Measurements from ENCODE around the gene CROCC2. TPM values are rescaled to one million over a fixed set of nuclear protein-coding genes. Genes with fewer than 3 reads are reported as not detected.
A peak's percentile ranks its signal among the peaks of the same experiment; 100 is the strongest.

The CROCC2 gene
- total RNA-seq, 4 donors from 2014 or later = 0.07 TPM; not detected in 3

- no peaks in the 10 kb centered on the region for H3K9me3 ChIP-seq
- no peaks in the 10 kb centered on the region for H3K36me3 ChIP-seq
- H3K4me3 ChIP-seq = no peak overlapping the region
- in situ Hi-C loops (cut with MboI; ENCODE audit: low sequenced_read_pairs in 4 of 4) (no loop called here), intact Hi-C loops (cut with DNase I; ENCODE audit: low total_unique reads) (no loop called here)
- no peak overlapping the region for H3K27ac ChIP-seq
- no peak for TF ChIP-seq CTCF (IDR thresholded peaks at IDR 0.05 in 4 of 5, conservative IDR thresholded peaks at IDR 0.05 in 1 of 5)
- no peak for TF ChIP-seq POLR2A (IDR thresholded peaks at IDR 0.05)
- H3K4me1 ChIP-seq = no peaks in the 10 kb centered on the region
- DNase-seq (no peak), ATAC-seq (no peak)
- H3K27me3 ChIP-seq = no peaks in the 10 kb centered on the region
These were observed 48.5 kb downstream of the CROCC2 start for GRCh38 chr2:240954436-240955305.

- Histone ChIP-seq H3K36me3 (no peaks in the 10 kb centered on the region), H3K27me3 (no peaks in the 10 kb centered on the region), H3K9me3 (no peaks in the 10 kb centered on the region), H3K4me3 (no peak overlapping the region), H3K4me1 (no peaks in the 10 kb centered on the region), H3K27ac (no peak overlapping the region)
- DNase-seq (peak in 1 of 2 donors; percentile 1), ATAC-seq (no peak)
- intact Hi-C loops (cut with DNase I; ENCODE audit: low total_unique reads) = no loop called here
- in situ Hi-C loops (cut with MboI; ENCODE audit: low sequenced_read_pairs in 4 of 4) = no loop called here
- no peak for TF ChIP-seq CTCF (IDR thresholded peaks at IDR 0.05 in 4 of 5, conservative IDR thresholded peaks at IDR 0.05 in 1 of 5)
- TF ChIP-seq POLR2A (IDR thresholded peaks at IDR 0.05) = no peak
These were observed 49.4 kb downstream of the CROCC2 start for GRCh38 chr2:240955306-240956170.

- no peak overlapping the region for H3K4me3 ChIP-seq
- TF ChIP-seq POLR2A (IDR thresholded peaks at IDR 0.05) = no peak
- no peak for TF ChIP-seq CTCF (IDR thresholded peaks at IDR 0.05 in 4 of 5, conservative IDR thresholded peaks at IDR 0.05 in 1 of 5)
- in situ Hi-C loops (cut with MboI; ENCODE audit: low sequenced_read_pairs in 4 of 4) (no loop called here), intact Hi-C loops (cut with DNase I; ENCODE audit: low total_unique reads) (no loop called here)
- H3K27ac ChIP-seq = no peak overlapping the region
- DNase-seq = peak in 1 of 2 donors; percentile 1
- no peaks in the 10 kb centered on the region for H3K9me3 ChIP-seq
- no peak for ATAC-seq
- H3K27me3 ChIP-seq = no peaks in the 10 kb centered on the region
- H3K4me1 ChIP-seq = no peaks in the 10 kb centered on the region
- no peaks in the 10 kb centered on the region for H3K36me3 ChIP-seq
These were observed 50.2 kb downstream of the CROCC2 start for GRCh38 chr2:240956171-240956934.

- Histone ChIP-seq H3K4me3 (no peak overlapping the region), H3K4me1 (no peaks in the 10 kb centered on the region), H3K27me3 (no peaks in the 10 kb centered on the region), H3K27ac (no peak overlapping the region), H3K9me3 (no peaks in the 10 kb centered on the region), H3K36me3 (no peaks in the 10 kb centered on the region)
- DNase-seq (no peak), ATAC-seq (no peak)
- in situ Hi-C loops (cut with MboI; ENCODE audit: low sequenced_read_pairs in 4 of 4) (no loop called here), intact Hi-C loops (cut with DNase I; ENCODE audit: low total_unique reads) (no loop called here)
- no peak for TF ChIP-seq CTCF (IDR thresholded peaks at IDR 0.05 in 4 of 5, conservative IDR thresholded peaks at IDR 0.05 in 1 of 5)
- no peak for TF ChIP-seq POLR2A (IDR thresholded peaks at IDR 0.05)
These were observed 51.0 kb downstream of the CROCC2 start for GRCh38 chr2:240956935-240957655.
